ENCODE measurements around the gene FHIP2A.
"Not testable (repeated sequence)": the region's sequence is repeated elsewhere in the genome, so short reads cannot be mapped to it uniquely, and the experiment has no call there.

Gene FHIP2A

DNA sequence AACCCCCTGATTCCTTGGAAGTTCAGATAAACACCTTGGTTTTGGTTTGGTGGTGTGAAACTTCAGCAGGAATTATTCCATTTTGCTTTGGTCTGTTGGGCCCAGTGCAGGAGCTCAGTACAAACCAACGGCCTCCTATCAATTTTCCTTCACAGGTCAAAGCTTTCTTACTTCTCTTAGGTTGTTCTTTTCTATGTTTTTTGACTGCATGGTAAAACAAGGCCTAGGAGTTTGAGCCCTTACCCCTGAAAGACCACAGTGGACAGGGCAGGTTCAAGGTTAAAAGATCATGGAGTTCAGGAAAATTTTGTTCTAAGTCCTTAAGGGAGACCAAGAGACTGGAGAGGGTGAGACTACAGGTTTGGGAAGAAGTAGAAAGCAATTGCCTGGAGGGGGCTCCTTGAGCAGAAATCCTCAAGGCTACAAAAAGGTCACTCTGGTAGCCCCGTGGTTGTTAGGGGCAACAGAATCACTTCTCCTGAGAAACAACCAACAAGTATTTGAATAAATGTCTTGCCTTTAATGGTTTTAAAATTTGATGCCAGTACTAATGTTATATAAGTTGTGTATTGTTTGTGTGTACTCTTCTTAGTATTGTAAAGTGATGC, 40.9 kb upstream of the FHIP2A start:
- DNase-seq (ENCODE audit: extremely low spot score) = no peak
- POLR2A ChIA-PET = no interaction called here
- TF ChIP-seq SUZ12 (IDR thresholded peaks at IDR 0.05) (no peak), SP1 (IDR thresholded peaks at IDR 0.05) (no peak), PKNOX1 (IDR thresholded peaks at IDR 0.05) (no peak), HDGF (IDR thresholded peaks at IDR 0.05; ENCODE audit: borderline replicate concordance) (no peak), BHLHE40 (IDR thresholded peaks at IDR 0.05; ENCODE audit: borderline replicate concordance) (no peak), LEF1 (IDR thresholded peaks at IDR 0.05; ENCODE audit: borderline replicate concordance) (no peak), ELF4 (IDR thresholded peaks at IDR 0.05) (no peak), FOXM1 (IDR thresholded peaks at IDR 0.05; ENCODE audit: borderline replicate concordance) (no peak), L3MBTL2 (conservative IDR thresholded peaks at IDR 0.05) (no peak), TARDBP (IDR thresholded peaks at IDR 0.05) (no peak), ZNF384 (IDR thresholded peaks at IDR 0.05) (no peak), ARNT (IDR thresholded peaks at IDR 0.05) (no peak)
- CTCF ChIA-PET = interaction anchor here (1.1 kb wide), 1 partner anchor 69 kb away, joined by 5 read pairs; no protein-coding TSS in a partner anchor

DNA sequence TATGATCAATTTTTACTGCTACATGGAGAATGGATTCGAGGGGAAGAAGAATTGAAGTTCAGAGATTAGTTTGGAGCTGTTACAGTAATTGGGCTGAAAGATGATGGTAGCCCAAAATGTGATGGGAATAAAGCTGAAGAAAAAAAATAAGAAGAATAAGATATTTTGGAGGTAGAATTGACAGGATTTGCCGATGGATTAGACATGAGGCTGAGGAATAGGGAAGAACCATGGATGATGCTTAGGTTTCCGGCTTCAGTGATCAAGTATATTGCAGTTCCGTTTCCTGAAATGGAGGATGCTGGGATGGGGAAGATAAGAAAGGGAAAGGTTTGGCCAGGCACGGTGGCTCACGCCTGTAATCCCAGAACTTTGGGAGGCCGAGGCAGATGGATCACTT, 38.9 kb upstream of the FHIP2A start:
- DNase-seq (ENCODE audit: extremely low spot score) = no peak
- CTCF ChIA-PET = interaction anchor here (1.0 kb wide), 1 partner anchor 233 kb away, joined by 3 read pairs; no protein-coding TSS in a partner anchor
- POLR2A ChIA-PET = no interaction called here
- TF ChIP-seq FOXM1 (IDR thresholded peaks at IDR 0.05; ENCODE audit: borderline replicate concordance) = no peak
- no peak for TF ChIP-seq L3MBTL2 (conservative IDR thresholded peaks at IDR 0.05)
- no peak for TF ChIP-seq SUZ12 (IDR thresholded peaks at IDR 0.05)
- TF ChIP-seq FOXK2 (IDR thresholded peaks at IDR 0.05) = no peak
- TF ChIP-seq ARNT (IDR thresholded peaks at IDR 0.05) = no peak
- TF ChIP-seq CTBP1 (IDR thresholded peaks at IDR 0.05; ENCODE audit: borderline replicate concordance) = no peak
- TF ChIP-seq NFRKB (IDR thresholded peaks at IDR 0.05) = no peak
- TF ChIP-seq ELF4 (IDR thresholded peaks at IDR 0.05) = no peak
- TF ChIP-seq SP1 (IDR thresholded peaks at IDR 0.05) = no peak
- TF ChIP-seq PKNOX1 (IDR thresholded peaks at IDR 0.05) = no peak
- TF ChIP-seq TARDBP (IDR thresholded peaks at IDR 0.05) = no peak
- no peak for TF ChIP-seq ZNF384 (IDR thresholded peaks at IDR 0.05)
- TF ChIP-seq HDGF (IDR thresholded peaks at IDR 0.05; ENCODE audit: borderline replicate concordance) = no peak
- no peak for TF ChIP-seq BHLHE40 (IDR thresholded peaks at IDR 0.05; ENCODE audit: borderline replicate concordance)
- TF ChIP-seq LEF1 (IDR thresholded peaks at IDR 0.05; ENCODE audit: borderline replicate concordance) = no peak
- no peak for TF ChIP-seq FOXA1 (IDR thresholded peaks at IDR 0.05)

DNA sequence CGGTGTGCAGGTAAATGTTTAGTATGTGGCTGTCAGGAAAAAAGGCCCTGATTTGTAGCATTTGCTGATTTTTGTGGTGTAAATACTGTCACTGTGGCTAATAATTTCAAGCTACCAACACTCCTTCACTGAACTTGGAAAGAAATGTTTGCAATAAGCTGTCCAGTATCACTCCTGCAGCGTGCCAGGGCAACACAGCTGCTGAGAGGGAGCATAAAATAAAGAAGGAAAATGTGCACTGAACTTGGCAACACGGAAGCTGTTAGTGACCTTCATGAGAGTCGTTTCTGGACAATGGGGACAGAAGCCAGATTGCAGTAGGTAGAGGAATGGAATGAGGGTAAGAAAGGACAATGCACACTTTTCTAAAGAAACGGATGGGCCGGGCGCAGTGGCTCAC, 37.9 kb upstream of the FHIP2A start:
- ChIA-PET CTCF (interaction anchor here (1.7 kb wide), 1 partner anchor 312 kb away, joined by 4 read pairs; no protein-coding TSS in a partner anchor), POLR2A (no interaction called here)
- DNase-seq (ENCODE audit: extremely low spot score) = no peak
- TF ChIP-seq SUZ12 (IDR thresholded peaks at IDR 0.05) (no peak), LEF1 (IDR thresholded peaks at IDR 0.05; ENCODE audit: borderline replicate concordance) (no peak), CTBP1 (IDR thresholded peaks at IDR 0.05; ENCODE audit: borderline replicate concordance) (no peak), ELF4 (IDR thresholded peaks at IDR 0.05) (no peak), L3MBTL2 (conservative IDR thresholded peaks at IDR 0.05) (no peak), BHLHE40 (IDR thresholded peaks at IDR 0.05; ENCODE audit: borderline replicate concordance) (no peak), HDGF (IDR thresholded peaks at IDR 0.05; ENCODE audit: borderline replicate concordance) (no peak), TARDBP (IDR thresholded peaks at IDR 0.05) (no peak), FOXM1 (IDR thresholded peaks at IDR 0.05; ENCODE audit: borderline replicate concordance) (no peak), NFRKB (IDR thresholded peaks at IDR 0.05) (no peak), ZNF384 (IDR thresholded peaks at IDR 0.05) (no peak), SP1 (IDR thresholded peaks at IDR 0.05) (no peak), PKNOX1 (IDR thresholded peaks at IDR 0.05) (no peak), FOXA1 (IDR thresholded peaks at IDR 0.05) (no peak), ARNT (IDR thresholded peaks at IDR 0.05) (no peak), FOXK2 (IDR thresholded peaks at IDR 0.05) (no peak)

GRCh38 chr10:114786492-114786891, 35.1 kb upstream of the FHIP2A start:
- POLR2A ChIA-PET = not testable (repeated sequence)
- CTCF ChIA-PET = interaction anchor here (0.6 to 1.3 kb wide), 7 partner anchors 19 to 334 kb away, joined by 3 to 8 read pairs (median 4); no protein-coding TSS in a partner anchor
- DNase-seq (ENCODE audit: extremely low spot score) = peak; percentile 43

DNA sequence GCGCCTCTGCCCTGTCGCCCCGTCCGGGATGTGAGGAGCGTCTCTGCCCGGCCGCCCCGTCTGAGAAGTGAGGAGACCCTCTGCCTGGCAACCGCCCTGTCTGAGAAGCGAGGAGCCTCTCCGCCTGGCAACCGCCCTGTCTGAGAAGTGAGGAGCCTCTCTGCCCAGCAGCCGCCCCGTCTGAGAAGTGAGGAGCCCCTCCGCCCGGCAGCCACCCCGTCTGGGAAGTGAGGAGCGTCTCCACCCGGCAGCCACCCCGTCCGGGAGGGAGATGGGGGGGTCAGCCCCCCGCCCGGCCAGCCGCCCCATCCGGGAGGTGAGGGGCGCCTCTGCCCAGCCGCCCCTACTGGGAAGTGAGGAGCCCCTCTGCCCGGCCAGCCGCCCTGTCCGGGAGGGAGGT, 34.4 kb upstream of the FHIP2A start:
- DNase-seq (ENCODE audit: extremely low spot score); POLR2A ChIA-PET: not testable (repeated sequence)
- CTCF ChIA-PET = interaction anchor here (0.6 to 1.3 kb wide), 2 partner anchors 19 to 333 kb away, joined by 3 to 8 read pairs; no protein-coding TSS in a partner anchor

- CTCF ChIA-PET = no interaction called here
- POLR2A ChIA-PET = no interaction called here
These were observed 29.8 kb upstream of the FHIP2A start for GRCh38 chr10:114791768-114792167.

More at GRCh38 chr10:114791768-114792167, 29.8 kb upstream of the FHIP2A start:
- no peak for DNase-seq (ENCODE audit: extremely low spot score)
- TF ChIP-seq CTBP1 (IDR thresholded peaks at IDR 0.05; ENCODE audit: borderline replicate concordance) (no peak), NFRKB (IDR thresholded peaks at IDR 0.05) (no peak), LEF1 (IDR thresholded peaks at IDR 0.05; ENCODE audit: borderline replicate concordance) (no peak), ZNF384 (IDR thresholded peaks at IDR 0.05) (no peak), SP1 (IDR thresholded peaks at IDR 0.05) (no peak), PKNOX1 (IDR thresholded peaks at IDR 0.05) (no peak), TARDBP (IDR thresholded peaks at IDR 0.05) (no peak), FOXM1 (IDR thresholded peaks at IDR 0.05; ENCODE audit: borderline replicate concordance) (no peak), ARNT (IDR thresholded peaks at IDR 0.05) (no peak), SUZ12 (IDR thresholded peaks at IDR 0.05) (no peak), FOXA1 (IDR thresholded peaks at IDR 0.05) (no peak), L3MBTL2 (conservative IDR thresholded peaks at IDR 0.05) (no peak), ELF4 (IDR thresholded peaks at IDR 0.05) (no peak), BHLHE40 (IDR thresholded peaks at IDR 0.05; ENCODE audit: borderline replicate concordance) (no peak), FOXK2 (IDR thresholded peaks at IDR 0.05) (no peak), HDGF (IDR thresholded peaks at IDR 0.05; ENCODE audit: borderline replicate concordance) (no peak)
